ENCODE data around the gene SAMD5.

DNA sequence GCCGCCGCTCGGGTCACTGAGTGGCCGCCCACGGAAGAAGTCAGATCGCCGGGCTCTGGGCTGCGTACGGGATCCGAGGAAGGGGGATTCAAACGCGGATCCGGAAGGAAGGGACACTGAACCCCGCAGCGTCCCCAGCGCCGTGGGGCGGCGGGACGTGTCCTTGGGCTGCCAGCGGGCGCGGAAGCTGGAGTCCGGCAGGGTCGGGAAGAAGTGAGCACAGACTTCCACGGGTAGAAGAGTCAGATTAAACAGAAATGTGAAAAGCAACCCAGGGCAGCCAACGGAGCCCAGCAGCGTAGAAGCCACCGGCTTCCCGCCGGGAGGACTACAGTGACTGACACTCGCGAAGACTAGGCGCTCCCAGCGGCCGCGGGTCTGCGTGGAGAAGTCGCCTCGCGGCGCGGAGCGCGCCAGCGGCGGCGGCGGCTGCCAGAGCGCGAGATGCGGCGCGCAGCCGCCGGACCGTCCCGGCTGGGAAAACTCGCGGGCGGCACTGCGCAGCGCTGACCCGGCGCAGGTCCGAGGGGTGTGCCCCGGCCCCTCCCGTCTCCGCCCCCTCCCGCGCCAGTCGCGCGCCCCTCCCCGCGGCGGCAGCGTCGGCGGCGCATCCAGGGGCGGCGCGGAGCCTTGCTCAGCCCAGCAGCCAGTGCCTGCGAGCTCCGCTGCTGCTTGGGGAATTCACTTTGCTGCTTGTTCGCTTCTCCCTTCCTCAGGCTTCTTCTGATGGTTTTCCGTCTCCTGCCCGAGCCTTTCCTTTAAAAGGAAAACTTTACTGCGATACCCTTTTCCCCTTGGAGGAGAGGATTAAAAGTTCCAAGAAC, at the start of gene SAMD5:
- no peak for TF ChIP-seq CBX5 (IDR thresholded peaks at IDR 0.05; ENCODE audit: low read depth, low read length)
- no peak for TF ChIP-seq TCF12 (IDR thresholded peaks at IDR 0.05; ENCODE audit: low read depth, low read length)
- no peak for TF ChIP-seq FOSL1 (IDR thresholded peaks at IDR 0.05; ENCODE audit: insufficient read depth, low read depth, low read length)
- TF ChIP-seq KDM4A (IDR thresholded peaks at IDR 0.05; ENCODE audit: low read depth, low read length, severe bottlenecking) = peak; percentile 65
- TF ChIP-seq, protein P1, sequence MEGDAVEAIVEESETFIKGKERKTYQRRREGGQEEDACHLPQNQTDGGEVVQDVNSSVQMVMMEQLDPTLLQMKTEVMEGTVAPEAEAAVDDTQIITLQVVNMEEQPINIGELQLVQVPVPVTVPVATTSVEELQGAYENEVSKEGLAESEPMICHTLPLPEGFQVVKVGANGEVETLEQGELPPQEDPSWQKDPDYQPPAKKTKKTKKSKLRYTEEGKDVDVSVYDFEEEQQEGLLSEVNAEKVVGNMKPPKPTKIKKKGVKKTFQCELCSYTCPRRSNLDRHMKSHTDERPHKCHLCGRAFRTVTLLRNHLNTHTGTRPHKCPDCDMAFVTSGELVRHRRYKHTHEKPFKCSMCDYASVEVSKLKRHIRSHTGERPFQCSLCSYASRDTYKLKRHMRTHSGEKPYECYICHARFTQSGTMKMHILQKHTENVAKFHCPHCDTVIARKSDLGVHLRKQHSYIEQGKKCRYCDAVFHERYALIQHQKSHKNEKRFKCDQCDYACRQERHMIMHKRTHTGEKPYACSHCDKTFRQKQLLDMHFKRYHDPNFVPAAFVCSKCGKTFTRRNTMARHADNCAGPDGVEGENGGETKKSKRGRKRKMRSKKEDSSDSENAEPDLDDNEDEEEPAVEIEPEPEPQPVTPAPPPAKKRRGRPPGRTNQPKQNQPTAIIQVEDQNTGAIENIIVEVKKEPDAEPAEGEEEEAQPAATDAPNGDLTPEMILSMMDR (IDR thresholded peaks at IDR 0.05; ENCODE audit: control extremely low read depth in 1 of 3, insufficient read depth in 1 of 3, low read depth in 1 of 3, low read length in 3 of 3) = no peak
- TF ChIP-seq SP1 (IDR thresholded peaks at IDR 0.05; ENCODE audit: low read depth, low read length) = no peak
- TF ChIP-seq EP300 (IDR thresholded peaks at IDR 0.05; ENCODE audit: borderline replicate concordance in 1 of 2, low read depth in 2 of 2, low read length in 2 of 2) = no peak
- TF ChIP-seq RAD21 (IDR thresholded peaks at IDR 0.05 in 1 of 2, conservative IDR thresholded peaks at IDR 0.05 in 1 of 2; ENCODE audit: low read depth in 2 of 2, low read length in 2 of 2) = no peak
- TF ChIP-seq SIRT6 (IDR thresholded peaks at IDR 0.05; ENCODE audit: low read length) = no peak
- no peak for TF ChIP-seq BRCA1 (IDR thresholded peaks at IDR 0.05; ENCODE audit: low read depth, low read length)
- no peak for TF ChIP-seq TAF1 (IDR thresholded peaks at IDR 0.05; ENCODE audit: low read depth, low read length)
- no peak for TF ChIP-seq POLR2A (IDR thresholded peaks at IDR 0.05; ENCODE audit: control extremely low read depth in 1 of 2, low read depth in 2 of 2, low read length in 2 of 2)

All from H1 (cell line).